Left lung (tissue), 10 donors: ENCODE measurements around the gene MAGI1. TPM values are rescaled to one million over a fixed set of nuclear protein-coding genes. Genes with fewer than 3 reads are reported as not detected.

Experiments
- ATAC-seq: fragments of 200-7000 bp; cut with Tn5 transposase; one replicate; pipeline ENCODE4 v1.9.1; 2020; ENCODE audit warnings: moderate library complexity
- DNase-seq, 4 donors: peaks; one replicate each; pipeline ENCODE4 v3.0.0-alpha.2; 2013 to 2020
- H3K27ac ChIP-seq, 2 donors: fragments of 200-600 bp; sonication (generic) in 1 of 2; one replicate each; pipeline versions ENCODE4 v1.5.0 to v1.8.0; 2020 to 2021
- H3K27me3 ChIP-seq, 2 donors: fragments of 200-600 bp; sonication (generic) in 1 of 2; one replicate each; pipeline versions ENCODE4 v1.5.0 to v1.8.0; 2020 to 2021
- H3K36me3 ChIP-seq, 2 donors: fragments of 200-600 bp; sonication (generic) in 1 of 2; one replicate each; pipeline versions ENCODE4 v1.5.0 to v1.8.0; 2020 to 2021
- H3K4me1 ChIP-seq, 2 donors: fragments of 200-600 bp; one replicate each; pipeline ENCODE4 v1.8.0; 2021
- H3K4me3 ChIP-seq, 2 donors: fragments of 200-600 bp; sonication (generic) in 1 of 2; one replicate each; pipeline versions ENCODE4 v1.5.0 to v1.8.0; 2020 to 2021; ENCODE audit warnings: mild to moderate bottlenecking in 1 of 2
- H3K9me3 ChIP-seq, 2 donors: fragments of 200-600 bp; sonication (generic) in 1 of 2; one replicate each; pipeline versions ENCODE4 v1.5.0 to v1.8.0; 2020 to 2021
- CTCF ChIP-seq, 2 donors: fragments of 200-600 bp; sonication (generic) in 1 of 2; IDR thresholded peaks; one replicate each; pipeline versions ENCODE4 v1.5.0 to v1.8.0; 2021; ENCODE audit warnings: antibody characterized with exemption in 2 of 2
- intact Hi-C, 2 donors: fragments of 100-400 bp; cut with DNase I; formaldehyde crosslinking; loops; one replicate each; pipeline versions ENCODE4 v1.11.2 to v1.14.2; 2022
- polyA plus RNA-seq, 6 donors: library from polyadenylated mRNA; unstranded; fragments of 120-200 nt; gene quantifications; one replicate each; pipeline ENCODE4 v1.2.1, GENCODE V29; 2013; ENCODE audit not compliant: insufficient read length in 6 of 6
- total RNA-seq, 2 donors: library from RNA; stranded (reverse); fragmentation: NEBNext Ultra II Directional; extraction: Animal tissue kit (Norgen Biotek cat#: 25700); gene quantifications; one replicate each; pipeline ENCODE4 v1.2.1, GENCODE V29; 2021
- donor health status: DM: no; HTN: yes; CAD: no.
- donor health status: DM: no; HTN: no; CAD: no.

Gene MAGI1
- total and polyA plus RNA-seq, 8 donors: 25.4 to 32.0 (median 28.7) TPM

- no peaks in the 10 kb centered on the region for H3K4me1 ChIP-seq
- no peak overlapping the region for H3K27ac ChIP-seq
- no peaks in the 10 kb centered on the region for H3K27me3 ChIP-seq
- intact Hi-C loops: no loop called here
- ATAC-seq (no peak), DNase-seq (no peak)
- no peaks in the 10 kb centered on the region for H3K9me3 ChIP-seq
- TF ChIP-seq CTCF (IDR thresholded peaks at IDR 0.05): no peak
- H3K36me3 ChIP-seq: no peaks in the 10 kb centered on the region
- H3K4me3 ChIP-seq: no peak overlapping the region
These were observed 277.1 kb downstream of the MAGI1 start for GRCh38 chr3:65761446-65762234.

- Histone ChIP-seq H3K36me3 (no peaks in the 10 kb centered on the region), H3K4me3 (no peak overlapping the region), H3K4me1 (no peaks in the 10 kb centered on the region), H3K27ac (no peak overlapping the region), H3K9me3 (no peaks in the 10 kb centered on the region), H3K27me3 (no peaks in the 10 kb centered on the region)
- DNase-seq (no peak), ATAC-seq (no peak)
- intact Hi-C loops: no loop called here
- TF ChIP-seq CTCF (IDR thresholded peaks at IDR 0.05): no peak
These were observed 279.7 kb downstream of the MAGI1 start for GRCh38 chr3:65758876-65759598.

- Histone ChIP-seq H3K27me3 (no peaks in the 10 kb centered on the region), H3K27ac (no peak overlapping the region), H3K4me1 (no peaks in the 10 kb centered on the region), H3K9me3 (no peaks in the 10 kb centered on the region), H3K4me3 (no peak overlapping the region), H3K36me3 (no peaks in the 10 kb centered on the region)
- TF ChIP-seq CTCF (IDR thresholded peaks at IDR 0.05): no peak
- DNase-seq (no peak), ATAC-seq (no peak)
- intact Hi-C loops: no loop called here
These were observed 280.3 kb downstream of the MAGI1 start for GRCh38 chr3:65758438-65758837.

GRCh38 chr3:65752636-65753035, 286.1 kb downstream of the MAGI1 start:
- Histone ChIP-seq H3K9me3 (no peaks in the 10 kb centered on the region), H3K27ac (no peak overlapping the region), H3K4me1 (no peaks in the 10 kb centered on the region), H3K27me3 (no peaks in the 10 kb centered on the region), H3K36me3 (no peaks in the 10 kb centered on the region), H3K4me3 (no peak overlapping the region)
- DNase-seq (no peak), ATAC-seq (no peak)
- intact Hi-C loops: no loop called here
- TF ChIP-seq CTCF (IDR thresholded peaks at IDR 0.05): no peak

GRCh38 chr3:65751123-65751700, 287.5 kb downstream of the MAGI1 start:
- Histone ChIP-seq H3K36me3 (no peaks in the 10 kb centered on the region), H3K4me1 (no peaks in the 10 kb centered on the region), H3K27me3 (no peaks in the 10 kb centered on the region), H3K9me3 (no peaks in the 10 kb centered on the region), H3K4me3 (no peak overlapping the region), H3K27ac (no peak overlapping the region)
- intact Hi-C loops: no loop called here
- peak in 1 of 4 donors; percentile 40 for DNase-seq
- ATAC-seq: peak; percentile 77
- peak; percentile 43 to 56 for TF ChIP-seq CTCF (IDR thresholded peaks at IDR 0.05)
